Measurements from ENCODE around the gene ZNF200.
"Not testable (repeated sequence)": the region's sequence is repeated elsewhere in the genome, so short reads cannot be mapped to it uniquely, and the experiment has no call there.

The ZNF200 gene

GRCh38 chr16:3234857-3235561 is at the start of gene ZNF200:
Gene ZNF200, minus strand, starts transcription at chr16:3235158. Its CDS starts 1,403 bp downstream, at chr16:3233755.
- in situ Hi-C loops (cut with HindIII; ENCODE audit: low sequenced_read_pairs) = no loop called here

GRCh38 chr16:3283543-3284447 is 48.8 kb upstream of the ZNF200 start:
- in situ Hi-C loops (cut with HindIII; ENCODE audit: low sequenced_read_pairs) = no loop called here

GRCh38 chr16:3282730-3283542 is 48.0 kb upstream of the ZNF200 start, which contains the start of gene ZNF263:
Gene ZNF263, plus strand, starts transcription at chr16:3283491. Its CDS starts 328 bp downstream, at chr16:3283819.
- in situ Hi-C loops (cut with HindIII; ENCODE audit: low sequenced_read_pairs) = no loop called here

- in situ Hi-C loops (cut with HindIII; ENCODE audit: low sequenced_read_pairs) = no loop called here
Measured at GRCh38 chr16:3282103-3282729, 47.3 kb upstream of the ZNF200 start.

GRCh38 chr16:3281222-3281820 is 46.4 kb upstream of the ZNF200 start:
- in situ Hi-C loops (cut with HindIII; ENCODE audit: low sequenced_read_pairs) = no loop called here

GRCh38 chr16:3276679-3277078 is 41.7 kb upstream of the ZNF200 start:
- in situ Hi-C loops (cut with HindIII; ENCODE audit: low sequenced_read_pairs) = no loop called here

GRCh38 chr16:3274947-3275346 is 40.0 kb upstream of the ZNF200 start:
- in situ Hi-C loops (cut with HindIII; ENCODE audit: low sequenced_read_pairs) = no loop called here

- in situ Hi-C loops (cut with HindIII; ENCODE audit: low sequenced_read_pairs) = no loop called here
Measured at GRCh38 chr16:3274490-3274889, 39.5 kb upstream of the ZNF200 start.

- in situ Hi-C loops (cut with HindIII; ENCODE audit: low sequenced_read_pairs) = not testable (repeated sequence)
Measured at GRCh38 chr16:3271281-3271680, 36.3 kb upstream of the ZNF200 start.

GRCh38 chr16:3270718-3271117 is 35.8 kb upstream of the ZNF200 start:
- in situ Hi-C loops (cut with HindIII; ENCODE audit: low sequenced_read_pairs) = not testable (repeated sequence)

- in situ Hi-C loops (cut with HindIII; ENCODE audit: low sequenced_read_pairs) = no loop called here
Measured at GRCh38 chr16:3268294-3268693, 33.3 kb upstream of the ZNF200 start.

GRCh38 chr16:3266873-3267537 is 32.0 kb upstream of the ZNF200 start:
- in situ Hi-C loops (cut with HindIII; ENCODE audit: low sequenced_read_pairs) = no loop called here

- in situ Hi-C loops (cut with HindIII; ENCODE audit: low sequenced_read_pairs) = no loop called here
Measured at GRCh38 chr16:3264137-3265036, 29.4 kb upstream of the ZNF200 start.

- in situ Hi-C loops (cut with HindIII; ENCODE audit: low sequenced_read_pairs) = no loop called here
Measured at GRCh38 chr16:3262517-3262916, 27.6 kb upstream of the ZNF200 start.

GRCh38 chr16:3259836-3260235 is 24.9 kb upstream of the ZNF200 start:
- in situ Hi-C loops (cut with HindIII; ENCODE audit: low sequenced_read_pairs) = no loop called here

GRCh38 chr16:3256866-3257465 is 22.0 kb upstream of the ZNF200 start:
- in situ Hi-C loops (cut with HindIII; ENCODE audit: low sequenced_read_pairs) = no loop called here

- in situ Hi-C loops (cut with HindIII; ENCODE audit: low sequenced_read_pairs) = no loop called here
Measured at GRCh38 chr16:3256146-3256865, 21.3 kb upstream of the ZNF200 start, which contains the start of gene MEFV. Gene MEFV, minus strand, starts transcription at chr16:3256633. Its CDS starts 46 bp downstream, at chr16:3256587.
